Measurements from ENCODE around the gene ABR. TPM values are rescaled to one million over a fixed set of nuclear protein-coding genes. Genes with fewer than 3 reads are reported as not detected.
"Not testable (repeated sequence)": the region's sequence is repeated elsewhere in the genome, so short reads cannot be mapped to it uniquely, and the experiment has no call there.

ABR gene
- polyA plus RNA-seq, 1 donor, result 29.8 TPM

DNA sequence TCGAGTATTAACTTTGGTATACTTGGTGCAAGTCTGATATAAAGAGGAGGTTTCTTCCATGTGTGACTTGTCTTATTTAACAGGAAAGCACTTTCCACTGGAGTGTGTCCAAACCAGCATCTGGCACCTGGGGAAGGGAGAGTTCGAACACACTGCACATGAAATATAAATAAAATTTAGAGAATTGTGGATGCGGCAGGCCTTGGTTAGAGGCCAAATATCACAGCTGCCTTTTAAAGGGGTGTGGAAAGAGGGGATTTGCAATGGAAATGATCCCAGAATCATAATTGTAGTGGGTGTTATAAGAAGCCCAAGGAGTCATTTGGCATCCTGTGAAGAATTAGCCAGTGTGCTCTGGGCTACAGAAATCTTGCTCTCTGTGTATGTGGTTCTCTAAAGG is 195.9 kb downstream of the ABR start:
- DNase-seq (ENCODE audit: low read depth), result no peak

DNA sequence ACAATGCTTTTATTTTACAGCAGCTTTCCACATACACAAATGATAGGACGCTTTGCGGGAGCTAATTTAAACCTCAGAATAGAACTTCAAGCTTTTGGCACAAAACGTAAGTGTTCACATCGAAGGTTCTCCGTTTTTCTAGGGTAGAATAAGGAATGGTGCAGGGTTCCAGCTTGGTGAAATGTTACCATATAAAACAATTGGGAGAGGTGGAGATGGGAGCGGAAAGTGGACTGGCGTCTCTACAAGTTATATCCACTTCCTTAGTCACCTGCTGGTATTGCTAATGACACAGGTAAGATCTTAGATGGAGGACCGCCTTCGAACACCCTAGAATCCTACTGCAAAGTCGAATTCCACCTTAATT is 198.5 kb downstream of the ABR start:
- no peak for DNase-seq (ENCODE audit: low read depth)

DNA sequence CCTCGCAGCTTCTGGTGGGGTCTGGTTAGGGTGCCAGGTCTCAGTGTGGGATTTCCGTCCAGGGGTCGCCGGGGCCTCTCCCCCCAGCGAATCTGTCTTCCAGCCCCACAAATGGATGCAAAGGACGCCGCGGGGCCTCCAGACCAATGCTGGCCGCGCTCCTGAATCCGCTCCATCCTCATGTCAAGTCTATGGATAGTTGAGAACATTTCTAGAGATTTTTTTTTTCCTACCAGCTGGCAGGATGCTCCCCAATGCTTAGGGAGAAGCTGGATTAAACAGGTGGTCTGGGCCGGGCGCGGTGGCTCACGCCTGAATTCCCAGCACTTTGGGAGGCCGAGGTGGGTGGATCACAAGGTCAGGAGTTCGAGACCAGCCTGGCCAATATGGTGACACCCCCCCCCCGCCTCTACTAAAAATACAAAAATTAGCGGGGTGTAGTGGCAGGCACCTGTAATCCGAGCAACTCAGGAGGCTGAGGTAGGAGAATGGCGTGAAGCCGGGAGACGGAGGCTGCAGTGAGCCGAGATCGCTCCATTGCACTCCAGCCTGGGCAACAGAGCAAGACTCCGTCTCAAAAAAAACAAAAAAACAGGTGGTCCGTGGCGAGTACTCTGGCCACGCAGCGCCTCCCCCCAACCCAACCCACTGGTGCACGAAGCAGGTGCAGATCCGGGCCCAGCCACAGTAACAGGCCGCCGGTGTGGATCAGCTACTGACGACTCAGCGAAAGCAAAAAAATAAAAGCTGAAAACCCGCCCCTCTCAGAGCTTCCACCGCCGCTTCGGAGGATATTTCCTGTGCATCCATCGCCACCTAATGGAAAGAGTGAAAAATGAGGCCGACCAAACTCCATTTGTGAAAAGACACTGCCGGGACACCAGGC is 199.1 kb downstream of the ABR start:
- DNase-seq (ENCODE audit: low read depth), result peak; percentile 80

DNA sequence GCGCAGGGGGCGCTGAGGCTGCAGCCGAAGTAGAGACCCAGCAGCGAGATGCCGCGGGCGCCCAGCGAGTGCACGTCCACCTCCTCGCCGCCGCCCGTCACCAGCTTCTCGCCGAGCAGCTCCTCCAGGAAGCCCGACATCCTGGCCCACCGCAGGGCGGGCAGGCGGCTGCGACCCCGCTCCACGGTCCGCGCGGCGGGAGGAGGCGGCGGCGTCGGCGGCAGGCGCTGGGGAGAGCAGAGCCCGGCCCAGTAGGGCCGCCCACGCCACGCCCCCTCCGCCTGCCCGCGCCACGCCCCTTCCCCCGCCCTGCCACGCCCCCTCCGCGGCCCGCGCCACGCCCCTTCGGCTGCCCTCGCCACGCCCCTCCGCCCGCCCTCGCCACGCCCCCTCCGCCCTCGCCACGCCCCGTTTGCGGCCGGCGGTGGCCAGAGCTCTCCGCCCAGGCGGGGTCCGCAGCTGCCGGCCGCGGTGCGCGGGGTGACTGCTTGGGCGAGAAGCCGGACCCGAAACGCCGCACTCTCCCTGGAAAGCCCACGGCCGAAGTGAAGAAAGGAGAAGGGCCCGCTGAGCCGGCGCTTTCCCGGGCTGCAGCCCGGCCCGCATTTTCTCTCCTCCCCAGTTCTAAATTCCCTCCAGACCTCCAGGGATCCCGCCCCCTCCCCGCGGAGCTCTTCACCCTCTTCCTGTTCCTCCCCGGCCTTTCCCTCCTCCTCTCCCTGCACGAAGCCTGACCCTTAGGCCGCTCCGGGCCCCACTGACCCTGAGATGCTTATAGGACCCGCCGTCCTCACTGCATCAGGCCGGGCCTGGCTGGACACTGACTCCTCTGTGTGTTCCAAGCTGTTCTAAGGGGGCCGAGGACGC is 200.0 kb downstream of the ABR start, which contains the start of gene NXN:
NXN (minus strand) TSS at position 238 of the 867 bp plus-strand sequence.
- DNase-seq (ENCODE audit: low read depth), result no peak

DNA sequence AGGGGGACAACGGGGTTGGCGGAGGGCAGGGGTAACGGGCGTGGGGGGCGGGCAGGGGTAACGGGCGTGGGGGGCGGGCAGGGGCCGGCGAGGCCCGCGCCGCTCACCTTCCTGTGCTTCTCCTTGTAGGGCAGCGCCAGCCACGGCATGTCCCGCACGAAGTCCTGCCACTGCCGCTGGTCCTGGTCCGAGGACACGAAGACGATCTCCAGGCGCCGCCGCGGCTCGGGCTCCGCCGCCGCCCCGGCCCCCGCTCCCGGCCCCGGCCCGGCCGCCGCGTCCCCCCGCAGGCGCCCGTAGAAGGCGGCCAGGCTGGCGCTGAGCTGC is 200.6 kb downstream of the ABR start:
- no peak for DNase-seq (ENCODE audit: low read depth)

- DNase-seq (ENCODE audit: low read depth), result no peak
These were observed 201.4 kb downstream of the ABR start for GRCh38 chr17:978103-979093.

- DNase-seq (ENCODE audit: low read depth), result no peak
These were observed 202.6 kb downstream of the ABR start for GRCh38 chr17:977166-977565.

GRCh38 chr17:976312-976711 is 203.5 kb downstream of the ABR start:
- DNase-seq (ENCODE audit: low read depth), result no peak

DNA sequence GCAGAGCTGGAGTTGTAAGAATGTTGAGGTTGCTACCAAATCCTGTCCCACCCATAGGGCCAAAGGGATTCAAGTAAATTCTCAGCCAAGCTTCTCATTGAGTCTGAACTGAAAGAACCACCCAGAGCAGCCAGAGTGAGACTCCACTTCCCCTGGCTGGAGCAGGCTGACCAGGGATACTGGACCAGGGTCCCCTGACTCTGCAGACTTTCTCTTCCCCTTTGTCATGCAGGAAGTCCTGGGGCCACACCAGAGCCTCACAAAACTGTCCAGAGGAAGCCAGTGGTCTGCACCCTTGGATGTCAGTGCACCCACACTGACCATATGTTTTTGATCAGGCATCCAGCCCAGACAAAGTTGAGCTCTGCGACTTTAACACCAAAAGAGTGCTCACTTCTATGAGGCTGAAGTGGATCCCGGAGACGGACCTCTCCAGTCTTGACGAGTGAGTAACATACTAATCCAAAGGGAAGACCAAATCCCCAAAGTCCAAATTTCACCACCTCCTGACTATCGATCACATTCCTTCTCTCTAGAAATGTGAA is 204.3 kb downstream of the ABR start:
- no peak for DNase-seq (ENCODE audit: low read depth)

DNA sequence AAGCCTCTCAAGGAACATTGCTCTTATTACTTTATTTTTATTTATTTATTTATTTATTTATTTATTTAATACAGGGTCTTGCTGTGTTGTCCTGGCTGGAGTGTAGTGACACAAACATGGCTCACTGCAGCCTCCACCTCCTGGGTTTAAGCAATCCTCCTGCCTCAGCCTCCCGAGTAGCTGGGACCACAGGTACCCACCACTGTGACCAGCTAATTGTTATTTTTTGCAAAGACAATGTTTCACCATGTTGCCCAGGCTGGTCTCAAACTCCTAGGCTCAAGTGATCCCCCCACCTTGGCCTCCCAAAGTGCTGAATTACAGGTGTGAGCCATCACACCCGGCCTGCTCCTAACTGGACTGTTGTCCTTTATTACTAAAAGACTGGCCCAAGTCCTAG is 205.0 kb downstream of the ABR start:
- not testable (repeated sequence) for DNase-seq (ENCODE audit: low read depth)

- DNase-seq (ENCODE audit: low read depth), result no peak
These were observed 206.7 kb downstream of the ABR start for GRCh38 chr17:973053-973452.

GRCh38 chr17:971861-972260 is 207.9 kb downstream of the ABR start:
- DNase-seq (ENCODE audit: low read depth), result not testable (repeated sequence)

- no peak for DNase-seq (ENCODE audit: low read depth)
These were observed 209.4 kb downstream of the ABR start for GRCh38 chr17:970364-970763.

DNA sequence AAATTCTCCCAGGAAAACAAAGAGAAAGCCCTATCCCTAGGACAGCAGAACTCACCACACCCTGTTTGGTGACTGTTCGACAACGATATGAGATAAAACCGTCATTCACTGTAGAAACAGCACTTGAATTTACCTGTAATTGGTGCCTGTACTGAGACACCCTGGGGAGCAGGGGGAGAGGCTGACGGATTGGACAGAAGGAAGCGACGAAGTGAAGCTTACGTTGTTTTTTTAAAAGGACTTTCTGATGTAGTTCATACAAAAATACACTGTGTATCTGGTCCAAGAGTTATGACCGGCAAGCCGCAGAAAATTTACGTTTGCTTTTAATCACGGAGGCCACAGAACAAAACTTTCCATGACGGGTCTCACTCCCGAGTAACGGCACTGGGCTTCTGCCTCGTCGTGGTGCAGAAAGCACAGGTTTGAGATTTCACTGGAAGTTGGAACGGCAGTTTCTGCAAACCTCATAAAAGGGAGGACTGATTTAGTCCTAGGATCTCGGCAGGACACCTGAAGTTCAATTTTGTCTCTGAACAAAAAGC is 209.9 kb downstream of the ABR start:
- no peak for DNase-seq (ENCODE audit: low read depth)

GRCh38 chr17:968812-969730 is 210.7 kb downstream of the ABR start:
- no peak for DNase-seq (ENCODE audit: low read depth)

DNA sequence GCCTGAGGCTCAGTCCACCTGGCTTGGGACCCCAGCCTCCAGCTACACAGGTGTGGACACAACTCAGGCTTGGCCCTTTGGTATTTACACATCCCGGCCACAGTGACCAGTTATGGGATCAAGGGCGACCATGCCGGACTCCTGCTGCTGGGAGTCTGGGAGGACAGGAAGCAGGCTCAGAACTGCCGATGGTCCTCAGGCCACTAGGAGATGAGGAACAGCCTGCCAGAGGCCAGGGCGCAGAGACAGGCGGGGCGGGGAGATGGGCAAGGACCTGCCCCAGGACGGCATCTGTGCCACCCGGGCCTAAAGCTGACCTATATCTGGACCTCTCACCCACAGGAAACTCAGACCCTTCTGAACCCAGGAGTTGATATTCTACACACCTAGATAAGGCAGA is 212.7 kb downstream of the ABR start:
- DNase-seq (ENCODE audit: low read depth), result no peak

DNA sequence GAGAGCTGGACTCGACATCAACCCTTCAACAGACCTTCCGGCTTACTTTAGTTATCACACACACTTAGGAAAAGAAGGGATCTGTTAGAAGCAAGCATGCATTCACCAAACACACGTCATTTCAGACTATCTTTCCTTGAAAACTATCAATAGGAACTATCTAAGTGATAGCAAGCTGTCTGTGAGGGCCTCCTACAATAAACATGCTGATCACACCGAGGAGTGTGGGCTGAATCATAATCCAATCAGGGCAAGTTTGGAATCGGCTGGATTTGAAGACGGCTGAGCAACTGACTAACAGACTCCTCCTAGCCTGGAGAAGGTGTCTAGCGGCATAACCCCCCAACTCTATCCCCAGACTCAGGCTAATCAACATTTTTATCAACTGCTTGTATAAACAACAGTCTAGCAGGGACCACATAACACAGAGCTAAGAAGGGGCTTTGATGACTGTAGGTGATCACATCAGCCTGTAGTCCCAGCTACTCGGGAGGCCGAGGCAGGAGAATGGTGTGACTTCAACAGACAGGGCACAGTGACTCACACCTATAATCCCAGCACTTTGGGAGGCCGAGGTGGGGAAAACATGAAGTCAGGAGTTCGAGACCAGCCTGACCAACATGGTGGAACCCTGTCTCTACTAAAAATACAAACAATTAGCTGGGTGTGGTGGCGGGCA is 214.3 kb downstream of the ABR start:
- DNase-seq (ENCODE audit: low read depth), result no peak

DNA sequence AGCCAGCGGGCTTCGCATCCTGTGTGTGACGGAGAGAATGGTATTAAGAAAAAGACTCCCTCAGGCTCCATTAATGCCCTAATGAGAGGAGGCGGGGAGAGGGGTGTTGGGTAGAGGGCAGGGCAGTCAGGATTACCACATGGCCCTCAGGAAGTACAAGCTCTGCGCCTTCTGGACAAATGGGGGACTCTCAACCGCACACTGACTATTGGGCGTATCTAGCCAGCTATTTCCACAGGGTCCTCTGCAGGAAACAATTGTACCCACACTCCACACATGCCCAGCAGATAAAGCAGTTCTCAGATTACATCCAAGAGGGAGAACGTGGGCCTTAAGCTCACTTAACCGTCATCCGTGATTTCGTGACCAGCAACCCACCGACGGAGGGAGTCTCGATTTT is 214.9 kb downstream of the ABR start:
- DNase-seq (ENCODE audit: low read depth), result no peak

GRCh38 chr17:962670-963069 is 217.1 kb downstream of the ABR start:
- DNase-seq (ENCODE audit: low read depth), result no peak

Data from forelimb muscle (tissue), 1 donor.